ENCODE results near the gene XXYLT1.

Gene XXYLT1

DNA sequence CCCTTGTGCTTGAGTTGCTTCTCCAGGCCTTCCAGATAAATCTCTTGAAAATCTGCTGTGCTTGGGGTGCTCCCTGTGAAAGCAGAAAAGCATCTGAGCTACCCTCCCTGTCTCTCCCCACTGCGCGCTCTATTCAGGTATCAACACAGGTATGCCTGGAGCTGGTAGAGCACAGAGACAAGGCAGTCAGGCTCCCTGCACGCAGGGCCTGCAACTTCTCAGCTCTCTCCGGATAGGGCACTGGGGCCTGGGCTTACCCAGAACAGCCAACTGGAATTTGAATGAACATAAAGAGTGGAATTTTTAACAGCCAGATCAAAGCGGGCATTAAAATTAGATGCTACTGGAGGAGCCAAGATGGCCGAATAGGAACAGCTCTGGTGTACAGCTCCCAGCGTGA lies 183.6 kb downstream of the XXYLT1 start:
- ChIA-PET CTCF (no interaction called here), POLR2A (no interaction called here)

DNA sequence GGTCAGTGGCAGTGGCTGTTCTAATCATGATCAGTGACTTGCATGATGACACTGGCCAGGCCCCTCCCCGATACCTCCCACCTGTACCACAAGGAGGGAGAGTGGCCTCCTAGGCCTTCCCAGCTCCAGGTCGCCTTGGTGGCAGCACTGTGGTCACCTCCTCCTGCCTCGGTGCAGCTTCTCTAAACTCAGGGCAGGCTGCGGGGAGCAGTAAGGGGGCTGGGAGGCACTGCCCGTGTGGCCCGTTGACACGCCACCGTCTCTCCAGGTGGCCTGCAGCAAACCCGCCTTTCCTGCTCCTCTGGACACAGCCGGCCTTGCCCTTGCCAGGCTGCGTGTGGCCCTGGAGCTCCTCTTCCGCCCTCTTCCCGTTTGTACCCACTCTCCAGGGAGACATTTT lies 184.1 kb downstream of the XXYLT1 start:
- no peak for DNase-seq (ENCODE audit: extremely low spot score)
- ChIA-PET CTCF (no interaction called here), POLR2A (no interaction called here)
- TF ChIP-seq FOXM1 (IDR thresholded peaks at IDR 0.05; ENCODE audit: borderline replicate concordance): no peak

More for the DNA sequence above, 183.6 kb downstream of the XXYLT1 start:
- TF ChIP-seq ZNF384 (IDR thresholded peaks at IDR 0.05) (no peak), FOXA1 (IDR thresholded peaks at IDR 0.05) (no peak), L3MBTL2 (conservative IDR thresholded peaks at IDR 0.05) (no peak), NFRKB (IDR thresholded peaks at IDR 0.05) (no peak), FOXM1 (IDR thresholded peaks at IDR 0.05; ENCODE audit: borderline replicate concordance) (no peak), TARDBP (IDR thresholded peaks at IDR 0.05) (no peak), HDGF (IDR thresholded peaks at IDR 0.05; ENCODE audit: borderline replicate concordance) (no peak), SUZ12 (IDR thresholded peaks at IDR 0.05) (no peak), CTBP1 (IDR thresholded peaks at IDR 0.05; ENCODE audit: borderline replicate concordance) (no peak), FOXK2 (IDR thresholded peaks at IDR 0.05) (no peak), ARNT (IDR thresholded peaks at IDR 0.05) (no peak), BHLHE40 (IDR thresholded peaks at IDR 0.05; ENCODE audit: borderline replicate concordance) (no peak), LEF1 (IDR thresholded peaks at IDR 0.05; ENCODE audit: borderline replicate concordance) (no peak), SP1 (IDR thresholded peaks at IDR 0.05) (no peak), ELF4 (IDR thresholded peaks at IDR 0.05) (no peak)
- TF ChIP-seq, protein P1, sequence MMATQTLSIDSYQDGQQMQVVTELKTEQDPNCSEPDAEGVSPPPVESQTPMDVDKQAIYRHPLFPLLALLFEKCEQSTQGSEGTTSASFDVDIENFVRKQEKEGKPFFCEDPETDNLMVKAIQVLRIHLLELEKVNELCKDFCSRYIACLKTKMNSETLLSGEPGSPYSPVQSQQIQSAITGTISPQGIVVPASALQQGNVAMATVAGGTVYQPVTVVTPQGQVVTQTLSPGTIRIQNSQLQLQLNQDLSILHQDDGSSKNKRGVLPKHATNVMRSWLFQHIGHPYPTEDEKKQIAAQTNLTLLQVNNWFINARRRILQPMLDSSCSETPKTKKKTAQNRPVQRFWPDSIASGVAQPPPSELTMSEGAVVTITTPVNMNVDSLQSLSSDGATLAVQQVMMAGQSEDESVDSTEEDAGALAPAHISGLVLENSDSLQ (IDR thresholded peaks at IDR 0.05): no peak
- no peak for DNase-seq (ENCODE audit: extremely low spot score)

DNA sequence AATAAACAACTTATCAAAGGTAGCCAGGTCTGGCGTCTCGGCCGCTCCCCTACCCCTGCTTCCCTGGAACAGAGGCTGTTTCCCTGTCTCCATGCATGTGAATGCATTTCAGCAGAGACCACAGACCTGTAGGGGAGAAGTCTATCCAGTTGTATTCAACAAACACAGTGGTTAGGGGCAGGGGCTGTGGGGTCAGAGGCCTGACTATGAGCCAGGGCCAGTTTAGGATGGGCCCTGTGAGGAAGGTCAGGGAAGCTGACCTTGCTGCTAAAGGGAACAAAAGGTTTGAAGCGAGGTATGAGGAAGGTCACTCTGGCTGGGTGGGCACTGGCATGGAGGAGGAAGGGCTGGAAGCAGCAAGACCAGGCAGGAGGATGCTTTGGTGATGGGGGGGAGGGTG lies 184.6 kb downstream of the XXYLT1 start:
- DNase-seq (ENCODE audit: extremely low spot score): no peak
- TF ChIP-seq TARDBP (IDR thresholded peaks at IDR 0.05) (no peak), CTBP1 (IDR thresholded peaks at IDR 0.05; ENCODE audit: borderline replicate concordance) (no peak), HDGF (IDR thresholded peaks at IDR 0.05; ENCODE audit: borderline replicate concordance) (no peak), L3MBTL2 (conservative IDR thresholded peaks at IDR 0.05) (no peak), BHLHE40 (IDR thresholded peaks at IDR 0.05; ENCODE audit: borderline replicate concordance) (no peak), ZNF384 (IDR thresholded peaks at IDR 0.05) (no peak), SUZ12 (IDR thresholded peaks at IDR 0.05) (no peak), ARNT (IDR thresholded peaks at IDR 0.05) (no peak), LEF1 (IDR thresholded peaks at IDR 0.05; ENCODE audit: borderline replicate concordance) (no peak), NFRKB (IDR thresholded peaks at IDR 0.05) (no peak), FOXA1 (IDR thresholded peaks at IDR 0.05) (no peak), FOXK2 (IDR thresholded peaks at IDR 0.05) (no peak), ELF4 (IDR thresholded peaks at IDR 0.05) (no peak), FOXM1 (IDR thresholded peaks at IDR 0.05; ENCODE audit: borderline replicate concordance) (no peak), SP1 (IDR thresholded peaks at IDR 0.05) (no peak)
- TF ChIP-seq, protein P1 (IDR thresholded peaks at IDR 0.05): no peak
- CTCF ChIA-PET: no interaction called here
- POLR2A ChIA-PET: no interaction called here

DNA sequence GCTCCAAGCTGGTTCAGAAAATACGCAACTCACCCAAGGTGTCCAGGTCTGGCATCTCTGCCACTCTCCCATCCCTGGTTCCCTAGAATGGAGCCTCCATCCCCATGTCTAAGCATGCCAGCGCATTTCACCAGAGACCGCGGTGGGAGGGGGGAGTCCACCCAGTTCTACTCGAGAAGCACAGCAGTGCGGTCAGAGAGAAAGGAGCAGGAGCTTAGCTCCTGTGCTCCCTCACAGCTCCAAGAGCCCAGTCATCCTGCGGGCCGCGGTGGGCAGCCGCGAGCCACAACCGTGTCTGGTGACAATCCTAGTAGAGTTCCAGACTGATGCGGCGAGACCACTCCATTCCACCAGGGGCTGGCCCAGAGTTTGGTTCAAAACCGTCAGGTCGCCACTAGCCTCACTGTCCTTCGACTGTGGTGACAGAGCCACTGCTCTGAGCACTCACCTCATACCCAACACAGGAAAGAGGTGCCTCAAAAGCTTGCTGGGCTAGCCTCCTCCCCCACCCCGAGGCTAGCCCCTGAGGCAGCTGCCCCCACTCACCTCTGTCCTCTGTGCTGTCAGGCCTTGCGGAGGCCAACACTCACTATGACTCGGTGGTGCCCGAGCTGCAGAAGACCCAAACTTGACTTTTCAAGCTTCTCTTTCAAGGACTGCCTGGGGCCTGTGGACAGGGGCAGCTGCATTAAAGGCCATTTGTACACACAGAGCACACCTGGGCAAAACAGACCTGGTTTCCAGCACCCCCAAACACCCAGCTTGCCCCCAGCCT lies 185.4 kb downstream of the XXYLT1 start:
- no peak for TF ChIP-seq CTBP1 (IDR thresholded peaks at IDR 0.05; ENCODE audit: borderline replicate concordance)
- no peak for TF ChIP-seq SP1 (IDR thresholded peaks at IDR 0.05)
- no peak for TF ChIP-seq FOXA1 (IDR thresholded peaks at IDR 0.05)
- no peak for TF ChIP-seq ARNT (IDR thresholded peaks at IDR 0.05)
- TF ChIP-seq BHLHE40 (IDR thresholded peaks at IDR 0.05; ENCODE audit: borderline replicate concordance): no peak
- TF ChIP-seq SUZ12 (IDR thresholded peaks at IDR 0.05): no peak
- TF ChIP-seq ELF4 (IDR thresholded peaks at IDR 0.05): no peak
- no peak for TF ChIP-seq FOXK2 (IDR thresholded peaks at IDR 0.05)
- TF ChIP-seq, protein P1 (IDR thresholded peaks at IDR 0.05): no peak
- no peak for DNase-seq (ENCODE audit: extremely low spot score)
- POLR2A ChIA-PET: no interaction called here
- CTCF ChIA-PET: interaction anchor here (0.5 to 0.6 kb wide), 2 partner anchors 21 to 36 kb away, joined by 3 read pairs; no protein-coding TSS in a partner anchor

DNA sequence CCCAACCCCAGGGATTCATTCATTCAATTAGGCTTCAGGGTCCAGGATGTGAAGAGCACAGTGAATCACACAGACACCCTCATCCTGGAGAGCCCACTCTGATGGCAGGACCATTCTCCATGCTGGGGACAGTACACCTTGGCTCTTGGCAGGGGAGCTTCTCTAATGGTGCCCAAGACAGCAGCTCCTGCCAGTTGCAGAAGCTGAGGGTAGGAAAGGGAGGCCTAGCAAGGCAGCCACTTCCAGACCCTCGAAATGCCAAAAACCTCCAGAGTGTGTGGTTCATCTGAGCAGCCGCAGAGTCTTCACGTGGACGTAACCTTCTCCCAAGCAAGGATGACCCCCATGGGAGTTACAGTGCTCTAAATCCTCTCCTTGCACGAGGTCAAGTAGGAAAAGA lies 186.2 kb downstream of the XXYLT1 start:
- POLR2A ChIA-PET: no interaction called here
- DNase-seq (ENCODE audit: extremely low spot score): no peak
- CTCF ChIA-PET: no interaction called here
- TF ChIP-seq ARNT (IDR thresholded peaks at IDR 0.05) (no peak), ZNF384 (IDR thresholded peaks at IDR 0.05) (no peak), FOXA1 (IDR thresholded peaks at IDR 0.05) (no peak), HDGF (IDR thresholded peaks at IDR 0.05; ENCODE audit: borderline replicate concordance) (no peak), SUZ12 (IDR thresholded peaks at IDR 0.05) (no peak), FOXK2 (IDR thresholded peaks at IDR 0.05) (no peak), BHLHE40 (IDR thresholded peaks at IDR 0.05; ENCODE audit: borderline replicate concordance) (no peak), TARDBP (IDR thresholded peaks at IDR 0.05) (no peak), ELF4 (IDR thresholded peaks at IDR 0.05) (no peak), SP1 (IDR thresholded peaks at IDR 0.05) (no peak), L3MBTL2 (conservative IDR thresholded peaks at IDR 0.05) (no peak), CTBP1 (IDR thresholded peaks at IDR 0.05; ENCODE audit: borderline replicate concordance) (no peak), LEF1 (IDR thresholded peaks at IDR 0.05; ENCODE audit: borderline replicate concordance) (no peak), NFRKB (IDR thresholded peaks at IDR 0.05) (no peak), FOXM1 (IDR thresholded peaks at IDR 0.05; ENCODE audit: borderline replicate concordance) (no peak)
- TF ChIP-seq, protein P1 (IDR thresholded peaks at IDR 0.05): no peak

Data from HEK293T (cell line).